DOHH2 (cell line): Measurements from ENCODE around the gene SUGCT.

Experiments
- EZH2phosphoT487 ChIP-seq: fragments of 200-600 bp; sonication (generic); IDR thresholded peaks from 2 replicates; pipeline ENCODE4 v1.6.1; 2017; ENCODE audit warnings: borderline replicate concordance, mild to moderate bottlenecking, antibody characterized with exemption, low read length, moderate library complexity, mixed read lengths
- TF ChIP-seq, protein P1 (sequence below): fragments of 200-600 bp; sonication (generic); IDR thresholded peaks from one replicate; pipeline ENCODE4 v1.5.1; 2014; ENCODE audit warnings: antibody characterized with exemption, mild to moderate bottlenecking, low read depth, low read length; ENCODE audit not compliant: poor library complexity, severe bottlenecking

DNA sequence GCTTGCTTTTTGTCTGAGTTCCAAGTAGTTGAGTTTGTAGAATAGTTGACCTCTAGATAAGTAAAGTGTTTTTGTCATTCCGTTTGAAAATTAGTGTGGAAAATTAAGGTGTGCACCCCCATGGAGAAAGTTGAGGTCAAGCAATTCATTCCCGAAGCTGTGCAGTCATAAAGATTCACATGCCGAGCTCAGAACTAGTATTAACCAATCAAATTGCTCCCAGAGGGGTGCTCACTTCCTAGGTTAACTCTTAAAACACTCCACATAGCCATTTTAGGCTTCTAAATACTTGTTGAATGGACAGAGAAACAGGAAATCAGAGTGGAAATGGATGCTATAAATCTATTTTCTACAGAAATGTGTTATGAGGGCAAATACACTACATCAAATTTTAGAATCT, 638.9 kb downstream of the SUGCT start:
- TF ChIP-seq, protein P1, sequence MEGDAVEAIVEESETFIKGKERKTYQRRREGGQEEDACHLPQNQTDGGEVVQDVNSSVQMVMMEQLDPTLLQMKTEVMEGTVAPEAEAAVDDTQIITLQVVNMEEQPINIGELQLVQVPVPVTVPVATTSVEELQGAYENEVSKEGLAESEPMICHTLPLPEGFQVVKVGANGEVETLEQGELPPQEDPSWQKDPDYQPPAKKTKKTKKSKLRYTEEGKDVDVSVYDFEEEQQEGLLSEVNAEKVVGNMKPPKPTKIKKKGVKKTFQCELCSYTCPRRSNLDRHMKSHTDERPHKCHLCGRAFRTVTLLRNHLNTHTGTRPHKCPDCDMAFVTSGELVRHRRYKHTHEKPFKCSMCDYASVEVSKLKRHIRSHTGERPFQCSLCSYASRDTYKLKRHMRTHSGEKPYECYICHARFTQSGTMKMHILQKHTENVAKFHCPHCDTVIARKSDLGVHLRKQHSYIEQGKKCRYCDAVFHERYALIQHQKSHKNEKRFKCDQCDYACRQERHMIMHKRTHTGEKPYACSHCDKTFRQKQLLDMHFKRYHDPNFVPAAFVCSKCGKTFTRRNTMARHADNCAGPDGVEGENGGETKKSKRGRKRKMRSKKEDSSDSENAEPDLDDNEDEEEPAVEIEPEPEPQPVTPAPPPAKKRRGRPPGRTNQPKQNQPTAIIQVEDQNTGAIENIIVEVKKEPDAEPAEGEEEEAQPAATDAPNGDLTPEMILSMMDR: no peak
- TF ChIP-seq EZH2phosphoT487: no peak
